Motor neuron (in vitro differentiated cells): ENCODE results near the gene PPM1B. TPM values are rescaled to one million over a fixed set of nuclear protein-coding genes. Genes with fewer than 3 reads are reported as not detected.

Source experiments
- ATAC-seq, 8 experiments: fragments of 200-7000 bp; cut with Tn5 transposase; replicated peaks in 6 of 8; 2 replicates each; pipeline ENCODE4 v1.8.0; 2021; ENCODE audit warnings: mild to moderate bottlenecking in 8 of 8, moderate library complexity in 8 of 8
- H3K27ac ChIP-seq, 2 donors: fragments of 250-450 bp; sonication (Bioruptor Pico); 2 replicates each; pipeline ENCODE4 v1.9.0; 2021; ENCODE audit warnings: antibody characterized with exemption in 2 of 2, mild to moderate bottlenecking in 2 of 2, moderate library complexity in 1 of 2
- H3K4me1 ChIP-seq, 2 donors: fragments of 250-450 bp; sonication (Bioruptor Pico); replicated peaks in 1 of 2; 2 replicates each; pipeline ENCODE4 v1.6.1; 2021; ENCODE audit warnings: antibody characterized with exemption in 2 of 2, mild to moderate bottlenecking in 2 of 2, moderate library complexity in 1 of 2
- H3K4me3 ChIP-seq, 5 donors: fragments of 250-450 bp; sonication (Bioruptor Pico); 2 replicates each; pipeline ENCODE4 v1.9.0; 2021; ENCODE audit warnings: antibody characterized with exemption in 5 of 5, mild to moderate bottlenecking in 5 of 5, moderate library complexity in 4 of 5
- WGBS, 10 experiments: fragments of 450-650 bp; shearing (Covaris generic); methylation state at CpG; one replicate each; pipeline ENCODE4 v1.0.0; 2022; 5-methylcytosine and 5-hydroxymethylcytosine counted together
- in situ Hi-C, 9 experiments: fragments of 400-800 bp; cut with MboI; loops; one replicate each; pipeline ENCODE4 v1.15.0; 2021; ENCODE audit warnings: low sequenced_read_pairs in 9 of 9, low pct_unique_long_range_greater_than_20kb in 2 of 9; ENCODE audit not compliant: unreplicated experiment in 9 of 9
- total RNA-seq, 8 experiments: library from RNA; unstranded; fragments of 300-600 nt; gene quantifications; 2 replicates each; pipeline versions ENCODE4 v1.2.3 to v1.2.4, GENCODE V29; 2022

Gene PPM1B
- total RNA-seq, 8 experiments from 2014 or later, result 22.1 to 48.9 (median 30.9) TPM

GRCh38 chr2:44212302-44212701, 43.6 kb downstream of the PPM1B start:
- H3K27ac ChIP-seq, result no peak overlapping the region
- 45 to 100% (median 87%) methylated on average over 2 to 4 of the region's 4 CpGs; no CpG with 5 or more reads in 1 of the 10 experiments for WGBS, 10 experiments
- peak in 1 of 8 experiments; percentile 21 for ATAC-seq
- H3K4me3 ChIP-seq, result no peak overlapping the region
- H3K4me1 ChIP-seq, result no peaks in the 10 kb centered on the region
- in situ Hi-C loops, result no loop called here

GRCh38 chr2:44215827-44216226, 47.2 kb downstream of the PPM1B start:
- H3K4me1 ChIP-seq, result no peaks in the 10 kb centered on the region
- H3K4me3 ChIP-seq, result no peak overlapping the region
- H3K27ac ChIP-seq, result no peak overlapping the region
- ATAC-seq, result no peak
- in situ Hi-C loops, result no loop called here
- 71 to 100% (median 96%) methylated on average over 1 to 2 of the region's 2 CpGs for WGBS, 10 experiments

DNA sequence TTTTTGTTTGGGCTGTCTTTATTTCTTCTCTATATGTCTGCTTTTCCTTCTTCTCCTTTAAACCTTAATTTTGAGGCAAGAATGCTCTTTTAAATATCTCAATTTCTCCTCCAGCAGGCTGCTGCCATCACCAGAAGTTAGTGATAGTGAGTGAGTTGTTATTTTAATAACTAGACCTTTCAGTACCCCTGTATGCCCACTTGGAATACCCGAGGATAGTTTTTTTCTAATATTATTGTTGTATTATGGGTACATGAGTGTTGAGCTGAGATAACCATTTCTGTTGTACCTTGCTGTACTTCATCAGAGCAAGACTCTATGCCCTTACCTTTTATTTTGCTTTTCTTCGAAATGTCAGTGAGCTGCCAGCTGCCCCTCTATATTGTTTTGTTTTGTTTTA, 50.1 kb downstream of the PPM1B start:
- no peak for ATAC-seq
- WGBS, 10 experiments, result 74 to 100% (median 95%) methylated on average over 1 to 2 of the region's 2 CpGs; no CpG with 5 or more reads in 1 of the 10 experiments

GRCh38 chr2:44226753-44227152, 58.1 kb downstream of the PPM1B start:
- no peak overlapping the region for H3K4me3 ChIP-seq
- ATAC-seq, result no peak
- H3K4me1 ChIP-seq, result no peaks in the 10 kb centered on the region
- no peak overlapping the region for H3K27ac ChIP-seq
- in situ Hi-C loops, result no loop called here
- 80 to 100% (median 94%) methylated on average over 1 to 2 of the region's 2 CpGs; no CpG with 5 or more reads in 2 of the 10 experiments for WGBS, 10 experiments

More for the DNA sequence above, 50.1 kb downstream of the PPM1B start:
- in situ Hi-C loops, result no loop called here
- Histone ChIP-seq H3K27ac (no peak overlapping the region), H3K4me3 (no peak overlapping the region), H3K4me1 (no peaks in the 10 kb centered on the region)

DNA sequence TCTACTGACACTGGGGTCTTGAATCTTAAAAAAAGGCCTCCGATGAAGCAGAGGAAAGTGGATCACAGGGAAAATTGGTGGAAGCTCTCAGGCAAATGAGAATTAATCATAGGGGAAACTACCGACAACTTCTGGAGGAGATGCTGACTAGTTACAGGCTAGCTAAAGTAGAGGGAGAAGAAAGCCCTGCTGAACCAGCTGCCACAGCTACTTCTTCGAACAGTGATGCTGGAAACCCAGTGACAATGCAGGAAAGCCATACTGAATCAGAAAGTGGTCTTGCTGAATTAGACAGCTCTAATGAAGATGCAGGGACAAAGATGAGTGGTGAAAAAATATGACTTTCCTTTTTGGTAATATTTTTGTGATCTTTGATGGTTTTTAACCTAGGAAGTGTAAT, 61.7 kb downstream of the PPM1B start:
- H3K27ac ChIP-seq, result no peak overlapping the region
- ATAC-seq, result peak in 2 of 8 experiments; percentile 29 to 55

DNA sequence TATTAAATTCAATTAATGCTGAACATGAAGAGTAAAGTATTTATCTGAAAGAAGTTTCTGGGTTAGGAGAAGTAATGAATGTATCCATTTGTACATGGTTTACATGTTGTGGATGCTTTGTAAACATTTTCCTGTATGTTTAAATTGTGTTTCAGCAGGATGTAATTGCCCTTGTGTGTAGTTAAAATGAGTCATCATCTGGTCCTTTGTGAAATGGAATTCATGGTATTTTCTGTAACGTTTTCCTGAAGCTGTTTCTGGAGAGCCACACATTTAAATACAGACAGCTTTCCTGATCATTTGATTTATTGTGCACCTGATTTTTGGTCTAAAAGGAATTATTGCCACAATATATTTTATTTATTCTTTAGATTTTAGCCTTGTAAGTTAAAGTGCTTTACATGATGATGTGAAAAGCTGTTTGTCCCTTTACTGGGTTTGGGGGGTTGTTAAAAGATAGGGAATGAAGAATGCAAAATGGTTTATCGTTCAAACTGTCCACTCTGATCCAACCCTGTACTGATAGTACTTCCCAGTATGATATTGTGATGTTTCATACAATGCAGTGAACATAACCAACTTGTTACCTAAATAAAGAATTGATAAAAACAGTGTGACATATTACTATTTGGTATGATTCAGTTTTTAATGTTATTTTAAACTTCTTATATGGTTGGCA, 64.9 kb downstream of the PPM1B start:
- Histone ChIP-seq H3K27ac (no peak overlapping the region), H3K4me1 (no peaks in the 10 kb centered on the region), H3K4me3 (no peak overlapping the region)
- ATAC-seq, result peak in 7 of 8 experiments; percentile 22 to 70 (median 43)
- WGBS, 10 experiments, result 0 to 100% (median 34%) methylated on average over 1 to 2 of the region's 2 CpGs
- in situ Hi-C loops, result no loop called here

More for the DNA sequence above, 61.7 kb downstream of the PPM1B start:
- in situ Hi-C loops, result no loop called here
- Histone ChIP-seq H3K4me3 (no peak overlapping the region), H3K4me1 (no peaks in the 10 kb centered on the region)
- 37 to 100% (median 59%) methylated on average over 1 to 3 of the region's 3 CpGs; no CpG with 5 or more reads in 3 of the 10 experiments for WGBS, 10 experiments

DNA sequence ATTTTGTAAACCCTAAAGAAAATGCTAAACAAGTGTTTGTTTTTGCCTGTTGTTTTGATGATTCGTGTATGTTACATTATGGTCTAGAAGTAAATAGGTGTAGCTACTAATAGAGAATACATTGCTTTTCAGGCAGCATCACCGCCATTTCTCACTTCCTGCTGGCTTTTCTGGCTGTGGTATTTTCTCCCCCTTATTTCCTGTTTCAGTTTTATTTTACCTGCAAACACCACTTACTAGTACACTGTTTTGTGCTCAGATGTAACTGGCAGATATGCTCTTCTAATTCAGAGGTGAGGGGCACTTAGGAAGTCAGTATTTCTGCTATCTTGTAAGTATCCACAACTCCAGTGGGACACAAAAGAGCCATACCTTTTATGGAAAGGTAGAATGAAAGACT, 68.5 kb downstream of the PPM1B start:
- ATAC-seq, result no peak
- in situ Hi-C loops, result no loop called here
- no peaks in the 10 kb centered on the region for H3K4me1 ChIP-seq
- H3K4me3 ChIP-seq, result no peak overlapping the region
- H3K27ac ChIP-seq, result no peak overlapping the region
- WGBS, 10 experiments, result 67 to 100% (median 93%) methylated on average over 1 to 2 of the region's 2 CpGs; no CpG with 5 or more reads in 1 of the 10 experiments

GRCh38 chr2:44242904-44243303, 74.2 kb downstream of the PPM1B start:
- in situ Hi-C loops, result no loop called here
- no peak for ATAC-seq
- H3K4me1 ChIP-seq, result peaks cover 0 to 3% of the 10 kb centered on the region in 2 donors
- 71 to 100% (median 92%) methylated on average over 1 to 2 of the region's 2 CpGs; no CpG with 5 or more reads in 1 of the 10 experiments for WGBS, 10 experiments
- no peak overlapping the region for H3K27ac ChIP-seq
- H3K4me3 ChIP-seq, result no peak overlapping the region

DNA sequence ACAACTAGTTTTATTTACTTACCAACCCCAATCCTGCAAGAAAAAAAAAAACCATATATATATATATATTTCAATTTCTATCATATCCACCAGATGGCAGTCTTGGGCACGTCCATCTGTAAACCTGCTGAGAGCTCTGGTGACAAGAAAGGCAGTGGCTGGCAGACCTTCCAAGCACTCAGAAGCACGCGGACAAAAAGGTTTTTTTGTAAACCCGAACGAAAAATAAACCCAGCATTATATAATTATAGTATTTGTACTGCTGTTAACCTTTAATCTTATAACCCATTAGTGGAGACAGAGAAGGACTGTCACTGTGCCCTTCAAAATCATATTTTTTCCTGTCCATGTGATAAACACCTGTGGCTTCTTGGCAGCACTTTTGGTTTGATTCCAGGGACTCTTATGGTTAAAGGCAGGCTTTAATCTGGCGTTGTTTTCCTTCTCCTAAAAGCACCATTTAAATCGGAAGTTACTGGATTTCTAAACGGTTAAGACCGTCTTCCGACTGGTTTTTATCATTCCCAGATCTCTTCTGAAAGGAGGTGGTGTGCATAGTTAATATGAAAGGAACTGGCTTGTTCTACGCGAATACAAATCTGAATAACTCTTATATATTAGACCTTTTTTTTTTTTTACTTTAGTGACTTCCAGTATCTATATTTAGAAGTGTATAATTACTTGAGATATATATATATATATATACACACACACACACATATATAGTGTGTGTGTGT, 75.6 kb downstream of the PPM1B start:
- peaks cover 0 to 3% of the 10 kb centered on the region in 2 donors for H3K4me1 ChIP-seq
- H3K4me3 ChIP-seq, result no peak overlapping the region
- WGBS, 10 experiments, result 0 to 67% (median 14%) methylated on average over 1 to 12 of the region's 12 CpGs
- peak in 7 of 8 experiments; percentile 30 to 82 (median 60) for ATAC-seq
- in situ Hi-C loops, result no loop called here
- no peak overlapping the region for H3K27ac ChIP-seq

DNA sequence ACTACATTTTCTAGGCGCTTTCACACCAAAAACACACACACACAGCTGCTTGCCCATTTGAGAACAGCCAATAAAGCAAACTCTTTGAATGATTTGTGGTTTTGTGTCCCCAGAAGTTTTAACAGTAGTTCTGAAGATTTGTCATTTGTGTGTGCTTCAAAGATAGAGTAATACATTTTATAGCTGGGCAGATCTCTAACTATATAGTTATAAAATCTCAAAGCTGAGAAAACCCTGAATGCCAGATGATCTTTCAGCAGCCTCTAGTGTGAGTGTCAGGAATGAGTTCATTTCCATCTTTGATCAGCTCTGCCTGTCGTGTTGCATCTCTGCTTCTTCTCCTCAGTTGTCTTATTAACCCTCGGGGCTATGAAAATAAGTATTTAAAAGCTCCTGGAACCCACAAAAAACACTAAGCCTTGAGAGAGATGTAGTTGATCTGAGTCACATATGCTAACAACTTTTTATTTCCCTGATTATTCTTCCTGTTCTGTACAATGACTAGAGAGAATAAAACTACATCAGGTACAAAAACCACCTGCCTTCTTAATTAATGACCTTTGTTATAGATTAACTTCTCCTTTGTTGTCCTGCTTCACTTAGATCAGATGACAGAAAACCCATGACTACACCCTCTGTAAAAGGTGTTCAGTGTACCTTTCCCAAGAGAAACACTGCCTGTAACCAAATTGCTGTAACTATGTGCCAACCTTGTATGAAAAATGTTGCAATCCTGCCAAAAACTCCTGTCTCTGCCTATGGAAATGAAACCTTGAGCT, 76.6 kb downstream of the PPM1B start:
- Histone ChIP-seq H3K4me3 (no peak overlapping the region), H3K4me1 (peaks cover 0 to 3% of the 10 kb centered on the region in 2 donors), H3K27ac (no peak overlapping the region)
- peak in 3 of 8 experiments; percentile 22 to 52 (median 45) for ATAC-seq
- in situ Hi-C loops, result no loop called here
- WGBS, 10 experiments, result 0 to 80% (median 29%) methylated on average over 1 to 3 of the region's 3 CpGs; no CpG with 5 or more reads in 1 of the 10 experiments

DNA sequence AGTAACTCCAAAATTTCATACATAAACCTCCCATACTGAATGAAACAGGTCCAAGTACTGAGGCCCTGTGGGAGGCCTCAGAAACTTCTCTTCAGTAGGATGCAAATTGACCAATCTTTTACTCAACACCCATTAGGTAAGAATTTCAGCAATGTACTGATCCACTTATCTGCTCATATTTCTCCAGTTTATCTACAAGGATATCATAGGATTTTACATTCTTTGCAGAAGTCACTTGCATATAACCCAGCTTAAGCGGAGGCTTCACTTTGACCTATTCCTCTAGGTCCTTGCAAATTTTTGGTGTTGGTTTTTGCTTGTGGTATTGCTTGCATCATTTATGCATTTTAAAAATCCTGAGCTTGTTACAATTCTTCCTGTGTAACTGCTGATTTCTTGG, 77.8 kb downstream of the PPM1B start:
- no peak overlapping the region for H3K4me3 ChIP-seq
- no peak overlapping the region for H3K27ac ChIP-seq
- peak in 2 of 8 experiments; percentile 25 to 48 for ATAC-seq
- H3K4me1 ChIP-seq, result peaks cover 0 to 3% of the 10 kb centered on the region in 2 donors
- in situ Hi-C loops, result no loop called here
- 36 to 100% (median 100%) methylated on average over 1 of the region's 1 CpG; no CpG with 5 or more reads in 1 of the 10 experiments for WGBS, 10 experiments

- peaks cover 0 to 3% of the 10 kb centered on the region in 2 donors for H3K4me1 ChIP-seq
- no peak overlapping the region for H3K27ac ChIP-seq
- 80 to 100% (median 90%) methylated on average over 1 to 3 of the region's 3 CpGs; no CpG with 5 or more reads in 1 of the 10 experiments for WGBS, 10 experiments
- H3K4me3 ChIP-seq, result no peak overlapping the region
- in situ Hi-C loops, result no loop called here
- ATAC-seq, result no peak
Observed at GRCh38 chr2:44246840-44247369, 78.2 kb downstream of the PPM1B start.
